Liver (tissue), 9 donors: Measurements from ENCODE around the gene VWA3B. TPM values are rescaled to one million over a fixed set of nuclear protein-coding genes. Genes with fewer than 3 reads are reported as not detected.

ENCODE experiments used
- DNase-seq: peaks from one replicate; pipeline ENCODE4 v3.0.0-alpha.2; 2017; ENCODE audit warnings: low spot score
- H3K27ac ChIP-seq, 2 donors: one replicate each; pipeline ENCODE4 v1.7.0; 2013; ENCODE audit warnings: inconsistent platforms in 2 of 2, low read length in 2 of 2, control low read depth in 1 of 2, low read depth in 1 of 2, mild to moderate bottlenecking in 1 of 2
- H3K27me3 ChIP-seq, 4 donors: one replicate each; pipeline versions ENCODE4 v1.6.1 to v1.7.0; 2013; ENCODE audit warnings: low read length in 3 of 4, inconsistent platforms in 1 of 4, mild to moderate bottlenecking in 1 of 4, moderate library complexity in 1 of 4; ENCODE audit not compliant: control insufficient read depth in 4 of 4, insufficient read depth in 4 of 4
- H3K36me3 ChIP-seq, 4 donors: one replicate each; pipeline versions ENCODE4 v1.6.1 to v1.7.0; 2013; ENCODE audit warnings: low read length in 3 of 4, mild to moderate bottlenecking in 3 of 4, low read depth in 1 of 4, moderate library complexity in 1 of 4; ENCODE audit not compliant: control insufficient read depth in 4 of 4, insufficient read depth in 3 of 4
- H3K4me1 ChIP-seq, 4 donors: one replicate each; pipeline versions ENCODE4 v1.6.1 to v1.7.0; 2013; ENCODE audit warnings: low read length in 3 of 4, mild to moderate bottlenecking in 3 of 4, moderate library complexity in 1 of 4; ENCODE audit not compliant: control insufficient read depth in 4 of 4, insufficient read depth in 4 of 4
- H3K4me3 ChIP-seq, 3 donors: one replicate each; pipeline versions ENCODE4 v1.6.1 to v1.7.0; 2013; ENCODE audit warnings: low read length in 3 of 3, control low read depth in 1 of 3, low read depth in 1 of 3, mild to moderate bottlenecking in 1 of 3
- H3K9ac ChIP-seq, 2 donors: one replicate each; pipeline ENCODE4 v1.7.0; 2013; ENCODE audit warnings: low read length in 2 of 2, mild to moderate bottlenecking in 2 of 2, moderate library complexity in 2 of 2, control low read depth in 1 of 2, low read depth in 1 of 2
- H3K9me3 ChIP-seq, 4 donors: one replicate each; pipeline versions ENCODE4 v1.6.1 to v1.7.0; 2013; ENCODE audit warnings: low read length in 3 of 4; ENCODE audit not compliant: control insufficient read depth in 4 of 4
- EGR1 ChIP-seq, 2 donors: IDR thresholded peaks; 2 replicates each; pipeline ENCODE4 v1.6.1; 2016 to 2018; ENCODE audit warnings: antibody characterized with exemption in 2 of 2, low read depth in 2 of 2
- FOXA1 ChIP-seq: IDR thresholded peaks from 2 replicates; pipeline ENCODE4 v1.6.1; 2016; ENCODE audit warnings: antibody characterized with exemption
- FOXA2 ChIP-seq: IDR thresholded peaks from 2 replicates; pipeline ENCODE4 v1.6.1; 2016; ENCODE audit warnings: antibody characterized with exemption
- GABPA ChIP-seq, 2 donors: IDR thresholded peaks in 1 of 2; conservative IDR thresholded peaks in 1 of 2; 2 replicates each; pipeline ENCODE4 v1.6.1; 2016; ENCODE audit warnings: antibody characterized with exemption in 2 of 2, mild to moderate bottlenecking in 1 of 2, moderate library complexity in 1 of 2
- HNF4A ChIP-seq, 2 donors: conservative IDR thresholded peaks; 2 replicates each; pipeline ENCODE4 v1.6.1; 2016; ENCODE audit warnings: antibody characterized with exemption in 2 of 2, mild to moderate bottlenecking in 2 of 2
- HNF4G ChIP-seq: IDR thresholded peaks from 2 replicates; pipeline ENCODE4 v1.6.1; 2016; ENCODE audit warnings: antibody characterized with exemption
- JUND ChIP-seq, 2 donors: IDR thresholded peaks; 2 replicates each; pipeline ENCODE4 v1.6.1; 2016; ENCODE audit warnings: antibody characterized with exemption in 2 of 2
- NR2F2 ChIP-seq: IDR thresholded peaks from 2 replicates; pipeline ENCODE4 v1.6.1; 2016; ENCODE audit warnings: antibody characterized with exemption
- RAD21 ChIP-seq, 2 donors: IDR thresholded peaks; 2 replicates each; pipeline ENCODE4 v1.6.1; 2016; ENCODE audit warnings: antibody characterized with exemption in 2 of 2, mild to moderate bottlenecking in 2 of 2
- RXRA ChIP-seq, 2 donors: IDR thresholded peaks; 2 replicates each; pipeline ENCODE4 v1.6.1; 2017 to 2018; ENCODE audit warnings: antibody characterized with exemption in 2 of 2, mild to moderate bottlenecking in 1 of 2
- SP1 ChIP-seq: IDR thresholded peaks from 2 replicates; pipeline ENCODE4 v1.6.1; 2018; ENCODE audit warnings: antibody characterized with exemption, mild to moderate bottlenecking
- TAF1 ChIP-seq: conservative IDR thresholded peaks from 2 replicates; pipeline ENCODE4 v1.6.1; 2016; ENCODE audit warnings: antibody characterized with exemption, mild to moderate bottlenecking
- YY1 ChIP-seq: IDR thresholded peaks from 2 replicates; pipeline ENCODE4 v1.6.1; 2016; ENCODE audit warnings: antibody characterized with exemption, mild to moderate bottlenecking
- WGBS: extraction: QIAGEN DNeasy Blood & Tissue Kit; methylation state at CpG from one replicate; pipeline ENCODE4 v1.1.7; 2013; 5-methylcytosine and 5-hydroxymethylcytosine counted together
- polyA plus RNA-seq, 2 donors: library from polyadenylated mRNA; stranded (reverse) in 1 of 2; unstranded in 1 of 2; fragments of 200-250 nt in 1 of 2; fragments of >200 nt in 1 of 2; fragmentation: Nextera tagmentation in 1 of 2; extraction: Ambion mirVana in 1 of 2; gene quantifications; one replicate each; pipeline versions ENCODE4 v1.2.1 to v1.2.3, GENCODE V29; 2013 to 2015
- total RNA-seq, 2 donors: library from RNA; depleted of rRNA; stranded (reverse); fragments of >200 nt; gene quantifications; one replicate each; pipeline ENCODE4 v1.2.3, GENCODE V29; 2014
- TF ChIP-seq, protein P1 (sequence below): IDR thresholded peaks from 2 replicates; pipeline ENCODE4 v1.6.1; 2016; ENCODE audit warnings: antibody characterized with exemption
- TF ChIP-seq, protein P2 (sequence below): fragments of 150-350 bp; IDR thresholded peaks from 2 replicates; pipeline ENCODE4 v1.5.1; 2017; ENCODE audit warnings: improper control_type of control experiment, low read depth, low read length; ENCODE audit not compliant: missing input control
- TF ChIP-seq, protein P3 (sequence below): IDR thresholded peaks from 2 replicates; pipeline ENCODE4 v1.6.1; 2016; ENCODE audit warnings: antibody characterized with exemption
- TF ChIP-seq, protein P4 (sequence below): IDR thresholded peaks from 2 replicates; pipeline ENCODE4 v1.6.1; 2016; ENCODE audit warnings: antibody characterized with exemption
- TF ChIP-seq, protein P5 (sequence below): IDR thresholded peaks from 2 replicates; pipeline ENCODE4 v1.6.1; 2016; ENCODE audit warnings: antibody characterized with exemption, mild to moderate bottlenecking
- donor health status: healthy.
- donor health status: healthy.
- donor health status: healthy.
- donor health status: healthy.
- donor health status: healthy.

VWA3B gene
- total and polyA plus RNA-seq, 4 donors: 0.08 TPM; not detected in 3

DNA sequence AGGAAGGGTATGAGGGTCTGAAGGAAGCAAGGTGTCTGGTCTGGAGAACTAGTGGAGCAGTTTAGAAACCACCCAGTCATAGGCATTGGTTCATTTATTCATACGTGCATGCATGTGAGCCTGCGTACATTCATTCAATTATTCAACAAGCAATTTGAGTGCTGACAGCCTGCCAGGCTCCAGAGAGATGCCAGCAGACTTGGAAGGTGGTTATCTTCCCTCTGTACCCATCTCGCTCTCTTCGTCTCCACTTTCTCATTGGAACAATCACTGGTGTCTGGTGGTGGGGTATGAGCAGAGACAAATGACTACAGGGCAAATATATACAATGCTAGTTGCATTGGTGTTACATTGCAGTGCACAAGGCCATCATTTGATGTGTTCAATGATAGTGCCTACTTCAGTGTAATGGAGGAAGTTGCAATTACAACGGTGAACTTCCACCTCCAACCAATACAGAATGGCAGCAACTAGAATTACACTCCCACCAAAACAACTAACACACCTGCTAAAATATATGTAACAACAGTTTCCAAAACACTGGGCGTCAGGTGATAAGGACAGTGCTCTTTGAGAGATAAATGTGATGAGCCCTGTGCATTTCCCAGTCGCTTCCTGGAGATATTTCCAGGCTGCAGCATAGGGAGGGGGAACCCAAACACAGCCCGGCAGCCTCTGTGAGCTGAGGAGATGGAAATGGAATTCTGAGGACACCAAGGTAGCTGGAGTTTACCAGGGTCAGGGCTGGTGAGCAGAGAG, 226.7 kb downstream of the VWA3B start:
- H3K9ac ChIP-seq: no peak overlapping the region
- H3K27me3 ChIP-seq: no peaks in the 10 kb centered on the region
- no peak for TF ChIP-seq EGR1 (IDR thresholded peaks at IDR 0.05; ENCODE audit: low read depth in 2 of 2)
- no peak for TF ChIP-seq JUND (IDR thresholded peaks at IDR 0.05)
- no peak for TF ChIP-seq TAF1
- TF ChIP-seq HNF4G: no peak
- TF ChIP-seq GABPA (IDR thresholded peaks at IDR 0.05 in 1 of 2, conservative IDR thresholded peaks at IDR 0.05 in 1 of 2): no peak
- TF ChIP-seq, protein P1, sequence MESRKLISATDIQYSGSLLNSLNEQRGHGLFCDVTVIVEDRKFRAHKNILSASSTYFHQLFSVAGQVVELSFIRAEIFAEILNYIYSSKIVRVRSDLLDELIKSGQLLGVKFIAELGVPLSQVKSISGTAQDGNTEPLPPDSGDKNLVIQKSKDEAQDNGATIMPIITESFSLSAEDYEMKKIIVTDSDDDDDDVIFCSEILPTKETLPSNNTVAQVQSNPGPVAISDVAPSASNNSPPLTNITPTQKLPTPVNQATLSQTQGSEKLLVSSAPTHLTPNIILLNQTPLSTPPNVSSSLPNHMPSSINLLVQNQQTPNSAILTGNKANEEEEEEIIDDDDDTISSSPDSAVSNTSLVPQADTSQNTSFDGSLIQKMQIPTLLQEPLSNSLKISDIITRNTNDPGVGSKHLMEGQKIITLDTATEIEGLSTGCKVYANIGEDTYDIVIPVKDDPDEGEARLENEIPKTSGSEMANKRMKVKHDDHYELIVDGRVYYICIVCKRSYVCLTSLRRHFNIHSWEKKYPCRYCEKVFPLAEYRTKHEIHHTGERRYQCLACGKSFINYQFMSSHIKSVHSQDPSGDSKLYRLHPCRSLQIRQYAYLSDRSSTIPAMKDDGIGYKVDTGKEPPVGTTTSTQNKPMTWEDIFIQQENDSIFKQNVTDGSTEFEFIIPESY: no peak
- no peak for TF ChIP-seq FOXA2
- no peak for TF ChIP-seq FOXA1
- no peak for TF ChIP-seq RAD21 (IDR thresholded peaks at IDR 0.05)
- TF ChIP-seq, protein P2, sequence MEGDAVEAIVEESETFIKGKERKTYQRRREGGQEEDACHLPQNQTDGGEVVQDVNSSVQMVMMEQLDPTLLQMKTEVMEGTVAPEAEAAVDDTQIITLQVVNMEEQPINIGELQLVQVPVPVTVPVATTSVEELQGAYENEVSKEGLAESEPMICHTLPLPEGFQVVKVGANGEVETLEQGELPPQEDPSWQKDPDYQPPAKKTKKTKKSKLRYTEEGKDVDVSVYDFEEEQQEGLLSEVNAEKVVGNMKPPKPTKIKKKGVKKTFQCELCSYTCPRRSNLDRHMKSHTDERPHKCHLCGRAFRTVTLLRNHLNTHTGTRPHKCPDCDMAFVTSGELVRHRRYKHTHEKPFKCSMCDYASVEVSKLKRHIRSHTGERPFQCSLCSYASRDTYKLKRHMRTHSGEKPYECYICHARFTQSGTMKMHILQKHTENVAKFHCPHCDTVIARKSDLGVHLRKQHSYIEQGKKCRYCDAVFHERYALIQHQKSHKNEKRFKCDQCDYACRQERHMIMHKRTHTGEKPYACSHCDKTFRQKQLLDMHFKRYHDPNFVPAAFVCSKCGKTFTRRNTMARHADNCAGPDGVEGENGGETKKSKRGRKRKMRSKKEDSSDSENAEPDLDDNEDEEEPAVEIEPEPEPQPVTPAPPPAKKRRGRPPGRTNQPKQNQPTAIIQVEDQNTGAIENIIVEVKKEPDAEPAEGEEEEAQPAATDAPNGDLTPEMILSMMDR: no peak
- TF ChIP-seq, protein P3, sequence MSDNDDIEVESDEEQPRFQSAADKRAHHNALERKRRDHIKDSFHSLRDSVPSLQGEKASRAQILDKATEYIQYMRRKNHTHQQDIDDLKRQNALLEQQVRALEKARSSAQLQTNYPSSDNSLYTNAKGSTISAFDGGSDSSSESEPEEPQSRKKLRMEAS: no peak
- no peak for TF ChIP-seq YY1
- TF ChIP-seq, protein P4, sequence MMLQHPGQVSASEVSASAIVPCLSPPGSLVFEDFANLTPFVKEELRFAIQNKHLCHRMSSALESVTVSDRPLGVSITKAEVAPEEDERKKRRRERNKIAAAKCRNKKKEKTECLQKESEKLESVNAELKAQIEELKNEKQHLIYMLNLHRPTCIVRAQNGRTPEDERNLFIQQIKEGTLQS: no peak
- TF ChIP-seq RXRA (IDR thresholded peaks at IDR 0.05): no peak
- TF ChIP-seq HNF4A (conservative IDR thresholded peaks at IDR 0.05): no peak
- TF ChIP-seq, protein P5, sequence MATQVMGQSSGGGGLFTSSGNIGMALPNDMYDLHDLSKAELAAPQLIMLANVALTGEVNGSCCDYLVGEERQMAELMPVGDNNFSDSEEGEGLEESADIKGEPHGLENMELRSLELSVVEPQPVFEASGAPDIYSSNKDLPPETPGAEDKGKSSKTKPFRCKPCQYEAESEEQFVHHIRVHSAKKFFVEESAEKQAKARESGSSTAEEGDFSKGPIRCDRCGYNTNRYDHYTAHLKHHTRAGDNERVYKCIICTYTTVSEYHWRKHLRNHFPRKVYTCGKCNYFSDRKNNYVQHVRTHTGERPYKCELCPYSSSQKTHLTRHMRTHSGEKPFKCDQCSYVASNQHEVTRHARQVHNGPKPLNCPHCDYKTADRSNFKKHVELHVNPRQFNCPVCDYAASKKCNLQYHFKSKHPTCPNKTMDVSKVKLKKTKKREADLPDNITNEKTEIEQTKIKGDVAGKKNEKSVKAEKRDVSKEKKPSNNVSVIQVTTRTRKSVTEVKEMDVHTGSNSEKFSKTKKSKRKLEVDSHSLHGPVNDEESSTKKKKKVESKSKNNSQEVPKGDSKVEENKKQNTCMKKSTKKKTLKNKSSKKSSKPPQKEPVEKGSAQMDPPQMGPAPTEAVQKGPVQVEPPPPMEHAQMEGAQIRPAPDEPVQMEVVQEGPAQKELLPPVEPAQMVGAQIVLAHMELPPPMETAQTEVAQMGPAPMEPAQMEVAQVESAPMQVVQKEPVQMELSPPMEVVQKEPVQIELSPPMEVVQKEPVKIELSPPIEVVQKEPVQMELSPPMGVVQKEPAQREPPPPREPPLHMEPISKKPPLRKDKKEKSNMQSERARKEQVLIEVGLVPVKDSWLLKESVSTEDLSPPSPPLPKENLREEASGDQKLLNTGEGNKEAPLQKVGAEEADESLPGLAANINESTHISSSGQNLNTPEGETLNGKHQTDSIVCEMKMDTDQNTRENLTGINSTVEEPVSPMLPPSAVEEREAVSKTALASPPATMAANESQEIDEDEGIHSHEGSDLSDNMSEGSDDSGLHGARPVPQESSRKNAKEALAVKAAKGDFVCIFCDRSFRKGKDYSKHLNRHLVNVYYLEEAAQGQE: no peak
- TF ChIP-seq SP1: no peak
- no peak for TF ChIP-seq NR2F2
- H3K27ac ChIP-seq: no peak overlapping the region
- H3K4me1 ChIP-seq: no peaks in the 10 kb centered on the region
- no peak overlapping the region for H3K4me3 ChIP-seq
- no peak for DNase-seq
- WGBS: 82% methylated on average over 8 of the region's 8 CpGs
- H3K36me3 ChIP-seq: no peaks in the 10 kb centered on the region
- H3K9me3 ChIP-seq: no peaks in the 10 kb centered on the region
